ENCODE results near the gene FBLN5.

Gene FBLN5

DNA sequence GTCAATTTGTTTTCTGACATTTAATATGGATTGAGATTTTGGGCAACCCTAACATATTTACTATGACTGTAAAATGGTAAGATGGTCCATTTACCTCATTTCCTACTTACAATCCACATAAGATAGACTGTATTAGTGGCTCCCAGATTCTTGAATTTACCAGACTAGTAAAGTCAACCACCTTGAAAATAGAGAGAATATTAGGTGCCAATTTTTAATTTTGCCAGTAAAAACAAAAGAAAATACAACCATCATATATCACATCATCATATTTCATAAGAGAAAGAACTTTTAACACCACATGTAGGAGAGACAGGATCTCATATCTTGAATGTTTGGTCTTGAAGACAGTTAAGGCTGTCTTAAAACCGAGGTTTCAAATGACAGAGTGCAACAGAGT, 7.7 kb upstream of the FBLN5 start:
- Histone ChIP-seq H3K79me2 (ENCODE audit: insufficient read depth, low read depth) (no peaks in the 10 kb centered on the region), H3K27ac (no peak overlapping the region), H3K4me2 (no peak overlapping the region), H3K36me3 (ENCODE audit: insufficient read depth) (no peaks in the 10 kb centered on the region), H3K4me3 (IDR thresholded peaks at IDR 0.05; ENCODE audit: insufficient read depth, low read depth, low read length) (no peak overlapping the region), H3K4me1 (ENCODE audit: low read depth, poor library complexity, severe bottlenecking) (no peaks in the 10 kb centered on the region), H2AFZ (ENCODE audit: low read depth) (no peak overlapping the region), H4K20me1 (ENCODE audit: insufficient read depth) (no peaks in the 10 kb centered on the region), H3K9ac (no peak overlapping the region), H3K27me3 (ENCODE audit: insufficient read depth, low read depth) (no peaks in the 10 kb centered on the region)
- TF ChIP-seq, protein P1, sequence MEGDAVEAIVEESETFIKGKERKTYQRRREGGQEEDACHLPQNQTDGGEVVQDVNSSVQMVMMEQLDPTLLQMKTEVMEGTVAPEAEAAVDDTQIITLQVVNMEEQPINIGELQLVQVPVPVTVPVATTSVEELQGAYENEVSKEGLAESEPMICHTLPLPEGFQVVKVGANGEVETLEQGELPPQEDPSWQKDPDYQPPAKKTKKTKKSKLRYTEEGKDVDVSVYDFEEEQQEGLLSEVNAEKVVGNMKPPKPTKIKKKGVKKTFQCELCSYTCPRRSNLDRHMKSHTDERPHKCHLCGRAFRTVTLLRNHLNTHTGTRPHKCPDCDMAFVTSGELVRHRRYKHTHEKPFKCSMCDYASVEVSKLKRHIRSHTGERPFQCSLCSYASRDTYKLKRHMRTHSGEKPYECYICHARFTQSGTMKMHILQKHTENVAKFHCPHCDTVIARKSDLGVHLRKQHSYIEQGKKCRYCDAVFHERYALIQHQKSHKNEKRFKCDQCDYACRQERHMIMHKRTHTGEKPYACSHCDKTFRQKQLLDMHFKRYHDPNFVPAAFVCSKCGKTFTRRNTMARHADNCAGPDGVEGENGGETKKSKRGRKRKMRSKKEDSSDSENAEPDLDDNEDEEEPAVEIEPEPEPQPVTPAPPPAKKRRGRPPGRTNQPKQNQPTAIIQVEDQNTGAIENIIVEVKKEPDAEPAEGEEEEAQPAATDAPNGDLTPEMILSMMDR (conservative IDR thresholded peaks at IDR 0.05; ENCODE audit: low read depth, low read length): no peak

DNA sequence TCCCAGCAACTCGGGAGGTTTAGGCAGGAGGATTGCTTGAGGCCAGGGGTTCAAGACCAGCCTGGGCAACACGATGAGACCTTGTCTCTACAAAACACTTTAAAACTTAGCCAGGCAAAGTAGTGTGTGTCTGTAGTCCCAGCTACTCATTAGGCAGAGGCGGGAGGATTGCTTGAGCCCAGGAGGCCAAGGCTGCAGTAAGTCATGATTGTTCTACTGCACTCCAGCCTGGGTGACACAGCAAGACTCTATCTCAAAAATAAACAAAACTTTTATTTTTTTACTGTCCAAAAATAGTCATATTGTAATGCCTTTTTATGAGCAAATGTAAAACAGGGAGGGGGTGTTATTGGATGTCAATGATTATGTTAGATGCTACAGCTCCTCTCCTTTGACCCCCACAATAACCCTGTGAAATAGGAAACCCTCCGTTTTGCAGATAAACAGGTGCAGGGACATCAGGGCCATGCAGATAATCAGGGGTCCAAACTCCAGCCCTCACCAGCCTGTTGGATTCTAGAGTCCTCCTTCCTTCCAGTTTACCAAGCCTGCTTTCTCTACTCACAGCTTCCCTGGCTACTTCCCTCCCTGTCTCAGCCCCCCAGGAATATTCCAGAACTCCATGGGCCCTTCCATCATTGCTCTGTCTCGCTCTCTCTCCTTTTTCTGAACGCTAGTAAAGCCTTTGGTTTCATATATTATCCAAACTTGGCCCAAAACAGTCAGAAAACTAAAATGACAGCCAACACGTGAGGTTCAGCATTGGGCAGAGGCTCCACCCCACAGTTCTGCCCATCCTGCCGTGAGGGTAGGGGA, 5.9 kb upstream of the FBLN5 start:
- Histone ChIP-seq H3K4me2 (no peak overlapping the region), H3K4me1 (ENCODE audit: low read depth, poor library complexity, severe bottlenecking) (no peaks in the 10 kb centered on the region), H3K27me3 (ENCODE audit: insufficient read depth, low read depth) (no peaks in the 10 kb centered on the region), H4K20me1 (ENCODE audit: insufficient read depth) (no peaks in the 10 kb centered on the region), H3K4me3 (IDR thresholded peaks at IDR 0.05; ENCODE audit: insufficient read depth, low read depth, low read length) (no peak overlapping the region), H3K79me2 (ENCODE audit: insufficient read depth, low read depth) (no peaks in the 10 kb centered on the region), H3K9ac (no peak overlapping the region), H2AFZ (ENCODE audit: low read depth) (no peak overlapping the region), H3K36me3 (ENCODE audit: insufficient read depth) (no peaks in the 10 kb centered on the region), H3K27ac (no peak overlapping the region)
- TF ChIP-seq, protein P1 (conservative IDR thresholded peaks at IDR 0.05; ENCODE audit: low read depth, low read length): no peak

DNA sequence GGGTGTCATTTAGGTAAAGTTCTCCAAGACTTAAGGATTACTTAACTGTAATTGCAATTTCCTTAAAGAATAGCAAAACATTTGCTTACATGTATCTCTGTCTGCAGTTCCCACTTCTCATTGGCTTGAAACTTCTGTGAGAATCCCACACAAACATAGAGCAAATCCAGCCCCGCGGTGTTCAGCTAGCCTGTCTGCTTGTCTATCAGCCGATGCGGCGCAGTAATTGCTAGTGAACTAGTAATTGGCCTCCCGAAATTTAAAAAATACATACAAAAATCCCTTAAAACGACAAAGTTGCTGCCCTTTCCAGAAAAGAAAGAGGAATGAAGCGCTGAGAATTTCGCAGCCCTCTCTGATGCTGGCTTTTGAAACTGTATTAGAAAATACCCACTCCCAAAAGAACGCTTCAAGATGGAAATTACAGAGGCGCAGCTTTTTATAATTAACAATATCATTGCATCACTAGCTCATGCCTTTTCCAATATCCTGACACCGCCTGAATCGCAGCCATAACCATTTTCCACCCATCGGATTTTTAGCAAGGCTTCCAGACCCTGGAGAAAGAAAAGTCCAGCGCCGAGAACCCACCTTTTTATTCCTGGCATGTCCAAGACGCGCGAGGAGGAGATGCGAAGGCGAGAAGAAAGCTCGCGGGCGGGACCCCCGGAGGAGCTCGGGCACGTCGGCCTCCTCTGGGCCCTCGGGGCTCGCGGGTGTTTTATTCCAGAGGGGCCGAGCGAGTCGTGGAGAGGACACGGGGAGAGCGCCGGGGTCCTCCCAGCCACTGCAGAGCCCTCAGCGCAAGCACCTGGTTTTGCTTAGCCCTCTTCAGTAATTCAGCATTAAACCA, 646 bp downstream of the FBLN5 start:
- Histone ChIP-seq H2AFZ (ENCODE audit: low read depth) (no peak overlapping the region), H3K4me3 (IDR thresholded peaks at IDR 0.05; ENCODE audit: insufficient read depth, low read depth, low read length) (no peak overlapping the region), H3K27ac (no peak overlapping the region), H3K36me3 (ENCODE audit: insufficient read depth) (no peaks in the 10 kb centered on the region), H3K79me2 (ENCODE audit: insufficient read depth, low read depth) (no peaks in the 10 kb centered on the region), H3K9ac (no peak overlapping the region), H3K27me3 (ENCODE audit: insufficient read depth, low read depth) (no peaks in the 10 kb centered on the region), H3K4me2 (no peak overlapping the region), H3K4me1 (ENCODE audit: low read depth, poor library complexity, severe bottlenecking) (no peaks in the 10 kb centered on the region), H4K20me1 (ENCODE audit: insufficient read depth) (no peaks in the 10 kb centered on the region)
- TF ChIP-seq, protein P1 (conservative IDR thresholded peaks at IDR 0.05; ENCODE audit: low read depth, low read length): no peak

DNA sequence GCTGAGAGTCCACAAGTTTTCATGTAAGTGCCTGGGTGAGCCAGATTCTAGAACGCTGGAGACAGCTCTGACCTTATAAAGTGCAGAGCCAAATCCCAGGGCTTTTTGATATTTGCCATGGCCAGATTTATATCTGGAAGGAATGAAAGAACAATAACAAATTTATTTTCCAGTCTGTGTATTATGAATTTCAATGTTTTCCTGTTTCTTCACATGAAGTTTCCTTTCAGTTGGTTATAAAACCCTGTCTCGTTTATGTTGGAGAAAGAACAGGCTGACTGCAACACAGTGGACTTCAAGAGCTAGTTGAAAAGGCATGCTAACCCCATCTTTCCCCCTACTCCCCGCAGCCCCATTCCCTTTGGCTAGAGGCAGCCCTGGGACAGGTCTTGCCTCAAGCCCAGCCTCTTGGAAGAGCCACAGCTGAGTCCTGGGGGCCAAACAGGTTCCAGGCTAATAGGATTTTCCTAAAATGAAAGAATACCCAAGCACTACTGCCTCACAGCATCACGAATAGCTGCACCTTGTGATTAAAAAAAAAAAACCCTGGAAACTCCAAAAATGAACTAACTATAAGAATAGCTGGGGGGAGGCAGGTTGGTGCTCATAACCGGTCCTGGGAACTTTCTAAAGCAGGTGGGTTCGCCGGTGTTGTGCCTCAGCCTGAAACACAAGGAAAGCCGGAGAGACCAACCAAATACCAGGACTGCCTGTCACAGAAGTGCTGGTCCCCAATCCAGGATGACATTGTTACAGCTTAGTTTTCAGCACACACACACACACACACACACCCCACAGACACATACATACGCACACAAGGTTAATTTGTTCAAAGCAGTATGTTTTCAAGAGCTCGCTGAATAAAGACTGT, 1.5 kb downstream of the FBLN5 start:
- H3K79me2 ChIP-seq (ENCODE audit: insufficient read depth, low read depth): no peaks in the 10 kb centered on the region
- no peaks in the 10 kb centered on the region for H4K20me1 ChIP-seq (ENCODE audit: insufficient read depth)
- no peak overlapping the region for H3K4me3 ChIP-seq (IDR thresholded peaks at IDR 0.05; ENCODE audit: insufficient read depth, low read depth, low read length)
- TF ChIP-seq, protein P1 (conservative IDR thresholded peaks at IDR 0.05; ENCODE audit: low read depth, low read length): no peak
- H3K9ac ChIP-seq: no peak overlapping the region
- no peak overlapping the region for H3K27ac ChIP-seq
- no peaks in the 10 kb centered on the region for H3K4me1 ChIP-seq (ENCODE audit: low read depth, poor library complexity, severe bottlenecking)
- H2AFZ ChIP-seq (ENCODE audit: low read depth): no peak overlapping the region
- no peaks in the 10 kb centered on the region for H3K27me3 ChIP-seq (ENCODE audit: insufficient read depth, low read depth)
- H3K4me2 ChIP-seq: no peak overlapping the region
- no peaks in the 10 kb centered on the region for H3K36me3 ChIP-seq (ENCODE audit: insufficient read depth)

Measured in KMS-11 (cell line).